ENCODE measurements around the gene MACROD2.
"Not testable (repeated sequence)": the region's sequence is repeated elsewhere in the genome, so short reads cannot be mapped to it uniquely, and the experiment has no call there.

MACROD2 gene

GRCh38 chr20:15138548-15139126 lies 1143.3 kb downstream of the MACROD2 start:
- TF ChIP-seq CTCF (conservative IDR thresholded peaks at IDR 0.05; ENCODE audit: low read length): no peak
- H3K4me3 ChIP-seq (ENCODE audit: low read length): no peak overlapping the region
- no peak for DNase-seq (ENCODE audit: low read depth)

DNA sequence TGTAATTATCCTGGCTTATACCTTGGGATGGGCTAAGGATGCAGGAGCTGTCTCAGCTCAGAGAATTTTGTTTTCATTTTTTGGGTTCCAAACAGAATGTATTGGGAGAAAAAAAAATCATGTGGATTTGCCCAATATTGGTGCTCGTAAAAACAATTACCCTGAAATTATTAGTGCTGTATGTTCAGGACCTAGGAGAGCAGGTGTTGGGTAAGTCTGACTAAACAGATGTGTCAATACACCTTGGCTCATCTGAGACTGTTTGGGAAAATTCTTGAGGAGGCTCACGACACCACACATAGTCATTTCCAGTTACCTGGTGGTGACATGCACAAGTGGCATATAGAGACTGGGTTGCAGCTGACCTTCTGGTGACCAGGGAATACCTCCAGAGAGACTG lies 1144.2 kb downstream of the MACROD2 start:
- H3K4me3 ChIP-seq (ENCODE audit: low read length): no peak overlapping the region
- no peak for TF ChIP-seq CTCF (conservative IDR thresholded peaks at IDR 0.05; ENCODE audit: low read length)
- no peak for DNase-seq (ENCODE audit: low read depth)

DNA sequence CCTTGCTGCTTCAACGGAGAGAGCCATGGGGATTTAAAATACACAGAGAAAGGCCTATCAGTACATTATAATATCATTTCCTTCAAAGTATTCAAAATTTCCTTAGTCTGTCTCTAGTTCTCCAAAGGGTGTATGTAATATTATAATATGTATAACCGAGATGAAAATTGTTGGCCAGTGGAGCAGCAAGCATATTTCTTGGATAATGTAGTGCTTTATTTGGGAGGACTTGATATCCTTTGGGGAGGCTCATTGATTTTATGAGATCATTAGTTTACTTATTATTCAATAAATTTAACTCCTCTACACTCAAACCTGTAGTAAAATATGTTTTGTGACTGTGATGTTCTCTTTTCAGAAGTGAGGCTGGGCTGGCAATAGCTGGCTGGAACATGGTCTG lies 1145.0 kb downstream of the MACROD2 start:
- TF ChIP-seq CTCF (conservative IDR thresholded peaks at IDR 0.05; ENCODE audit: low read length): no peak
- H3K4me3 ChIP-seq (ENCODE audit: low read length): no peak overlapping the region
- DNase-seq (ENCODE audit: low read depth): no peak

DNA sequence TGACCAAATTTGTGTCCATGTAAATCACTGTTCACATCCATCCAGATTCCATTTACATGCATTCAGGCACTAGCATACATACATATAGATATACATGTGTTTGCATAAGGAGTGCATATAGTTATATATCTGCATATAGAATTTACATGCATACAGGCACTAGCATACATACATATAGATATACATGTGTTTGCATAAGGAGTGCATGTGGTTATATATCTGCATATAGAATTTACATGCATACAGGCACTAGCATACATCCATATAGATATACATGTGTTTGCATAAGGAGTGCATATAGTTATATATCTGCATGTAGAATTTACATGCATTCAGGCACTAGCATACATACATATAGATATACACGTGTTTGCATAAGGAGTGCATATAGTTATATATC lies 1145.6 kb downstream of the MACROD2 start:
- not testable (repeated sequence) for DNase-seq (ENCODE audit: low read depth); H3K4me3 ChIP-seq (ENCODE audit: low read length)

GRCh38 chr20:15141861-15142260 lies 1146.5 kb downstream of the MACROD2 start:
- DNase-seq (ENCODE audit: low read depth): no peak
- TF ChIP-seq CTCF (conservative IDR thresholded peaks at IDR 0.05; ENCODE audit: low read length): no peak
- no peak overlapping the region for H3K4me3 ChIP-seq (ENCODE audit: low read length)

GRCh38 chr20:15143478-15143877 lies 1148.2 kb downstream of the MACROD2 start:
- DNase-seq (ENCODE audit: low read depth): no peak
- TF ChIP-seq CTCF (conservative IDR thresholded peaks at IDR 0.05; ENCODE audit: low read length): no peak
- no peak overlapping the region for H3K4me3 ChIP-seq (ENCODE audit: low read length)

- H3K4me3 ChIP-seq (ENCODE audit: low read length): no peak overlapping the region
- DNase-seq (ENCODE audit: low read depth): no peak
- no peak for TF ChIP-seq CTCF (conservative IDR thresholded peaks at IDR 0.05; ENCODE audit: low read length)
Observed at GRCh38 chr20:15144916-15145315, 1149.6 kb downstream of the MACROD2 start.

GRCh38 chr20:15146948-15147347 lies 1151.6 kb downstream of the MACROD2 start:
- DNase-seq (ENCODE audit: low read depth): no peak
- no peak for TF ChIP-seq CTCF (conservative IDR thresholded peaks at IDR 0.05; ENCODE audit: low read length)

More at GRCh38 chr20:15146948-15147347, 1151.6 kb downstream of the MACROD2 start:
- no peak overlapping the region for H3K4me3 ChIP-seq (ENCODE audit: low read length)
